Transverse colon (tissue), 4 donors: ENCODE measurements around the gene FAM216A. TPM values are rescaled to one million over a fixed set of nuclear protein-coding genes. Genes with fewer than 3 reads are reported as not detected.

Source experiments
- DNase-seq: peaks from one replicate; pipeline ENCODE4 v3.0.0-alpha.2; 2019
- H3K27ac ChIP-seq, 4 donors: fragments of 200-600 bp; sonication (generic); 2 replicates each; pipeline ENCODE4 v1.5.1; 2016 to 2018; ENCODE audit warnings: inconsistent platforms in 4 of 4
- H3K27me3 ChIP-seq: fragments of 200-600 bp; sonication (generic); 2 replicates; pipeline ENCODE4 v1.5.1; 2017; ENCODE audit warnings: inconsistent platforms
- H3K36me3 ChIP-seq, 4 donors: fragments of 200-600 bp; sonication (generic); 2 replicates each; pipeline ENCODE4 v1.5.1; 2017 to 2019; ENCODE audit warnings: inconsistent platforms in 4 of 4
- H3K4me1 ChIP-seq, 4 donors: fragments of 200-600 bp; sonication (generic); 2 replicates each; pipeline ENCODE4 v1.5.1; 2017 to 2020; ENCODE audit warnings: inconsistent platforms in 4 of 4
- H3K4me3 ChIP-seq, 4 donors: fragments of 200-600 bp; sonication (generic); 1 replicate in 1 of 4; 2 replicates in 3 of 4; pipeline versions ENCODE4 v1.5.1 to v1.6.1; 2017 to 2019; ENCODE audit warnings: inconsistent platforms in 4 of 4
- H3K9me3 ChIP-seq, 2 donors: fragments of 200-600 bp; sonication (generic); 2 replicates each; pipeline ENCODE4 v1.5.1; 2017 to 2019; ENCODE audit warnings: inconsistent platforms in 2 of 2
- EP300 ChIP-seq: sonication (generic); formaldehyde crosslinking; IDR thresholded peaks from one replicate; pipeline ENCODE4 v1.6.1; 2017; ENCODE audit warnings: antibody characterized with exemption, low read depth
- POLR2A ChIP-seq: fragments of 450-650 bp; IDR thresholded peaks from one replicate; pipeline ENCODE4 v1.6.1; 2016; ENCODE audit warnings: antibody characterized with exemption, mild to moderate bottlenecking, moderate library complexity
- POLR2AphosphoS5 ChIP-seq, 3 donors: sonication (generic); formaldehyde crosslinking; IDR thresholded peaks; one replicate each; pipeline ENCODE4 v1.6.1; 2016; ENCODE audit warnings: antibody characterized with exemption in 3 of 3
- WGBS, 2 donors: methylation state at CpG; one replicate each; pipeline ENCODE4 v1.1.5; 2018; ENCODE audit warnings: low coverage in 1 of 2; 5-methylcytosine and 5-hydroxymethylcytosine counted together
- in situ Hi-C, 4 donors: fragments of 200-750 bp; cut with MboI; loops; one replicate each; pipeline versions ENCODE4 v1.15.0 to v1.15.1; 2017; ENCODE audit warnings: low sequenced_read_pairs in 3 of 4, low pct_ligation_motif_present in 1 of 4, low pct_unique_long_range_greater_than_20kb in 1 of 4
- intact Hi-C: fragments of 100-400 bp; cut with DNase I; formaldehyde crosslinking; loops from one replicate; pipeline ENCODE4 v1.15.1; 2023; ENCODE audit warnings: low total_unique reads
- total RNA-seq, 4 donors: library from RNA; depleted of rRNA; stranded (reverse); fragments of >200 nt; gene quantifications; one replicate each; pipeline ENCODE4 v1.1.0, GENCODE V29; 2016
- TF ChIP-seq, protein P1 (sequence below), 5 experiments: fragments of 200-600 bp in 3 of 5; fragments of 450-650 bp in 2 of 5; sonication (generic) in 3 of 5; IDR thresholded peaks; 1 replicate in 2 of 5; 2 replicates in 3 of 5; pipeline ENCODE4 v1.5.1; 2016 to 2017; ENCODE audit warnings: antibody characterized with exemption in 5 of 5, inconsistent platforms in 3 of 5, mild to moderate bottlenecking in 2 of 5, moderate library complexity in 1 of 5

Gene FAM216A
- total RNA-seq, 4 donors from 2014 or later, result 1.2 to 6.7 (median 1.6) TPM; not detected in 1

DNA sequence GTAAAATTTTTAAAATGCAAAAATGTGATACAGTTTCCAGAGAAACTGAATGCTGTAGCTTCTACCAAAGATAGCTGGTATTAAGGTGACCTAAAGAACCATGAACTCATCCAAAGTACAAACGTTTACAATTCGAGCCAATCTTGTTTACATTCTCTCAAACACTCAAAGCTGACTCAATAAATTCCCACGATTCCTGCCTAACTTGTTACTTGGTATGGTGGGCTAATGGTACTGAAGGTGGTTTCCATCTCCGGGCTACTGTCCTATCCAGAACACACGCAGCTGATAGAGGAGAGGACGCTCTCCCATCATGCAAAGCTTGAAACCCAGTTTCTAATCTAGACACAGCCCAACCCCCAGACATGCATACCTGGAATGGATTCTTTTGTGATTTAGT lies 65.0 kb downstream of the FAM216A start:
- Histone ChIP-seq H3K27me3 (no peaks in the 10 kb centered on the region), H3K9me3 (no peaks in the 10 kb centered on the region), H3K27ac (peak overlapping the region; percentile 1 to 64 (median 32)), H3K36me3 (peaks cover 0 to 11% (median 0%) of the 10 kb centered on the region in 4 donors), H3K4me3 (no peak overlapping the region), H3K4me1 (peaks cover 38 to 69% (median 52%) of the 10 kb centered on the region in 4 donors)
- intact Hi-C loops, result no loop called here
- in situ Hi-C loops, result no loop called here
- no peak for DNase-seq
- WGBS, 2 donors, result 49 to 50% methylated on average over 6 of the region's 6 CpGs
- no peak for TF ChIP-seq POLR2A
- TF ChIP-seq, protein P1, sequence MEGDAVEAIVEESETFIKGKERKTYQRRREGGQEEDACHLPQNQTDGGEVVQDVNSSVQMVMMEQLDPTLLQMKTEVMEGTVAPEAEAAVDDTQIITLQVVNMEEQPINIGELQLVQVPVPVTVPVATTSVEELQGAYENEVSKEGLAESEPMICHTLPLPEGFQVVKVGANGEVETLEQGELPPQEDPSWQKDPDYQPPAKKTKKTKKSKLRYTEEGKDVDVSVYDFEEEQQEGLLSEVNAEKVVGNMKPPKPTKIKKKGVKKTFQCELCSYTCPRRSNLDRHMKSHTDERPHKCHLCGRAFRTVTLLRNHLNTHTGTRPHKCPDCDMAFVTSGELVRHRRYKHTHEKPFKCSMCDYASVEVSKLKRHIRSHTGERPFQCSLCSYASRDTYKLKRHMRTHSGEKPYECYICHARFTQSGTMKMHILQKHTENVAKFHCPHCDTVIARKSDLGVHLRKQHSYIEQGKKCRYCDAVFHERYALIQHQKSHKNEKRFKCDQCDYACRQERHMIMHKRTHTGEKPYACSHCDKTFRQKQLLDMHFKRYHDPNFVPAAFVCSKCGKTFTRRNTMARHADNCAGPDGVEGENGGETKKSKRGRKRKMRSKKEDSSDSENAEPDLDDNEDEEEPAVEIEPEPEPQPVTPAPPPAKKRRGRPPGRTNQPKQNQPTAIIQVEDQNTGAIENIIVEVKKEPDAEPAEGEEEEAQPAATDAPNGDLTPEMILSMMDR (IDR thresholded peaks at IDR 0.05), result no peak
- TF ChIP-seq POLR2AphosphoS5 (IDR thresholded peaks at IDR 0.05), result no peak
- no peak for TF ChIP-seq EP300

DNA sequence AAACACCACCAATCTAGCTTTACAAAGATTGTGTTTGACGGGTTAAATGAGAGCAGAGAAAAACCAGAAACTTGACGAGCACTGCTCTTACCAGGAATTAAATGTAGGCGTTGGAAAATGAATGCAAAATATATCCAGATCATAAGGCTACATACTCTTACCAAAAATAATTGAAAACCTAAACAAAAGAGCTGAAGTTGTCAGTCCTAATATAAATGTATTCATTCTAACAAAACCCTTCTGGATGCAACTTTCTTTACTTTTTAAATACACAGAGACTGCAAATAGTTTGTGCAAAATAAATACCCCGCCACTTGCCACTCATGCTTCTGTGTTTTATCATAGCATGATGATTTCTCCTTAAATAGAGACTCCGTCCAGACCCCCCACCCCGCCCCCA lies 66.2 kb downstream of the FAM216A start:
- Histone ChIP-seq H3K36me3 (peaks cover 0 to 19% (median 0%) of the 10 kb centered on the region in 4 donors), H3K4me3 (no peak overlapping the region), H3K4me1 (peaks cover 39 to 81% (median 64%) of the 10 kb centered on the region in 4 donors), H3K9me3 (no peaks in the 10 kb centered on the region), H3K27ac (peak overlapping the region; percentile 1 to 41 (median 20)), H3K27me3 (no peaks in the 10 kb centered on the region)
- TF ChIP-seq POLR2A (no peak), POLR2AphosphoS5 (IDR thresholded peaks at IDR 0.05) (no peak), EP300 (no peak)
- DNase-seq, result no peak
- WGBS, 2 donors, result 59 to 65% methylated on average over 4 to 6 of the region's 6 CpGs
- in situ Hi-C loops (no loop called here), intact Hi-C loops (no loop called here)

DNA sequence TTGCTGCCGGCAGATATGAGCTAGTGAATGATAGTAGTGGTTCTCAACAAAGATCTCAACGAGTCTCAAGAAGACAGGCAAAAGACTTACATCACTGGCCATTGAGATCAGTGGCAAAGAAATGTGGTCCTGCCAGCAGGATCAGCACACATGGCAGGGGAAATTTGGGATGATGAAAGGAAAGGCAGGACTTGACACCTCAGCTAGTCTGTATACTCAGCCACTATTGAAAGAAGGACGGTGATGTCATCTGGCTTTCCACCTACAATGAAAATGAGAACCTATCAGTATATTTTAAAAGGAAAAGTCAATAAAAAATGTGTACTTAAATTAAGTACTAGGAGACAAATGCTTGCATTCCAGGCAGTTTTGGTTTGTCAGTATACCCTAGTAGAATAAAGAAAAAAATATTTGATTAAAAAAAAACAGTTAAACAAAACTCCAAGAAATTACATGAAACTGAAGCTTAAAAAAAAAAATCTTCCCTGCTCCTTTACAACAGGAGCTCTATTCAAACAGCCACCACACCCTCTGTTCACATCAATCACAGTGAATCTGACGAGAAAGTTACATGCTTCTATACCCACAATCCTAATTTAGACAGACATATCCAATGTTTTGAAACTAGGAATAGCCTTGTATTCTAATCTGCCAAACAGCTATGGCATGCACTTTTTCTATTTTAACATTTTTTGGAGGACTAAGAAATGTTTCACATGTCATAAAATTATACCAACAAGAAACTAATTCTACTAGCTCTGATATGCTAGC lies 68.4 kb downstream of the FAM216A start:
- 44 to 65% methylated on average over 2 to 4 of the region's 4 CpGs for WGBS, 2 donors
- no peaks in the 10 kb centered on the region for H3K27me3 ChIP-seq
- H3K36me3 ChIP-seq, result peaks cover 0 to 20% (median 0%) of the 10 kb centered on the region in 4 donors
- intact Hi-C loops, result no loop called here
- no peaks in the 10 kb centered on the region for H3K9me3 ChIP-seq
- H3K4me1 ChIP-seq, result peaks cover 38 to 75% (median 58%) of the 10 kb centered on the region in 4 donors
- peak overlapping the region; percentile 66 to 77 (median 72) for H3K27ac ChIP-seq
- no peak for DNase-seq
- no peak overlapping the region for H3K4me3 ChIP-seq
- TF ChIP-seq POLR2A (no peak), EP300 (no peak), POLR2AphosphoS5 (IDR thresholded peaks at IDR 0.05) (no peak)
- TF ChIP-seq, protein P1 (IDR thresholded peaks at IDR 0.05), result no peak
- in situ Hi-C loops, result no loop called here

DNA sequence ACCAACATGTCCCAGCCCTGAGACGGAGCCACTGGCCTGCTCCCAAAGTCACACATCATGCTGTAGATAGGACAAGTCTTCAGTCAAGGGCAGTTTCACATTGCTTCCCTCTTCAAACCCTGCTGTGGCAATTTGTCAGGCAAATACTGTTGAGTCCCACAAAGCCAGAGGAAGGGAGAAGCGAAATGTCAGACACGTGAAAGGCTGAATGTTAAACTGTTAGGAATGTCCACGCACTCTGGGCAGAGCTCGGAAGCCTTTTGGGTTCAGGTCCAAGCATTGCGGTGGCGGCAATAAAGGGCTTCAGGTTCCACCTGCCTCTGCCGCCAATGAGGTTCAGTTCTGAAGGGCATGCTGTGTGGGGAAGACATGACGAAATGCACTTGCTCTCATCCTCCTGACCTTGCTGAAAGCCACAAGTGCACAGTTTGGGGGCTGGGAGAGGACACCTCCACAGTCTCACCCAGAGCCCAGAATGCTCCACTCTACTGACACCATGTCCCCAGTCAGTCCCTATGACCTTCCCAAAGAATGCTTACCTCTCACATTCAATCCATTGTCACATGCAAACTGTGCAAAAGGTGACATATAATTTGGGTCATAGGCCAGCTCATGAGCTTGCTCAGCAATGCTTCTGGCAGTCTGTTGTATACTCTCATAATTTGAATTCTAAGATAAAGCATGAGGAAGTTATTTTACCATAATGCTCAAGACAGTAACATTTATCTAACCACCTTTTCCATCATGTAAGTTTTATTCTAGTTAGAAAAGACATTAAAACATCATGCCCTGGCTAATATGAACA lies 69.2 kb downstream of the FAM216A start:
- no peak for TF ChIP-seq EP300
- TF ChIP-seq POLR2A, result no peak
- TF ChIP-seq POLR2AphosphoS5 (IDR thresholded peaks at IDR 0.05), result no peak
- TF ChIP-seq, protein P1 (IDR thresholded peaks at IDR 0.05), result no peak
- no peak overlapping the region for H3K4me3 ChIP-seq
- H3K27me3 ChIP-seq, result no peaks in the 10 kb centered on the region
- H3K4me1 ChIP-seq, result peaks cover 37 to 75% (median 53%) of the 10 kb centered on the region in 4 donors
- H3K27ac ChIP-seq, result peak overlapping the region; percentile 66 to 77 (median 72)
- WGBS, 2 donors, result 58% methylated on average over 9 of the region's 9 CpGs; no CpG with 5 or more reads in 1 of the 2 donors
- in situ Hi-C loops (no loop called here), intact Hi-C loops (no loop called here)
- peaks cover 0 to 20% (median 0%) of the 10 kb centered on the region in 4 donors for H3K36me3 ChIP-seq
- H3K9me3 ChIP-seq, result no peaks in the 10 kb centered on the region
- peak; percentile 44 for DNase-seq
